ENCODE results near the gene D2HGDH. TPM values are rescaled to one million over a fixed set of nuclear protein-coding genes. Genes with fewer than 3 reads are reported as not detected.

Gene D2HGDH
- total and polyA plus RNA-seq, 2 of the 13 experiments (the other 11 are each of a cell fraction or from before 2014, with no cell fraction given): 19.2 to 20.3 TPM

GRCh38 chr2:241770185-241770935 lies 35.9 kb downstream of the D2HGDH start (continued):
- TF ChIP-seq GLMP (CRISPR knock-in tag; IDR thresholded peaks at IDR 0.05; ENCODE audit: borderline replicate concordance) (no peak), ZBTB39 (CRISPR knock-in tag; IDR thresholded peaks at IDR 0.05) (peak; percentile 94; the same call in 1 of the 2 replicates), ZNF205 (CRISPR knock-in tag; IDR thresholded peaks at IDR 0.05) (0 out of 2 replicates have a peak, but pooled peaks have one; percentile 68), SATB2 (CRISPR knock-in tag; IDR thresholded peaks at IDR 0.05) (no peak), FUBP1 (CRISPR knock-in tag; IDR thresholded peaks at IDR 0.05; ENCODE audit: borderline replicate concordance) (peak; percentile 61; the same call in 1 of the 2 replicates), KIAA2018 (CRISPR knock-in tag; IDR thresholded peaks at IDR 0.05; ENCODE audit: borderline replicate concordance) (0 out of 2 replicates have a peak, but pooled peaks have one; percentile 74), CBFB (CRISPR knock-in tag; IDR thresholded peaks at IDR 0.05) (peak; percentile 92), ZNF816 (CRISPR knock-in tag; IDR thresholded peaks at IDR 0.05; ENCODE audit: borderline replicate concordance) (no peak; the same call in 1 of the 2 replicates), TOPORS (CRISPR knock-in tag; IDR thresholded peaks at IDR 0.05) (peak; percentile 93), ZBTB2 (CRISPR knock-in tag; IDR thresholded peaks at IDR 0.05; ENCODE audit: low read depth) (no peak), RFXAP (CRISPR knock-in tag; IDR thresholded peaks at IDR 0.05; ENCODE audit: borderline replicate concordance) (peak; percentile 87; the same call in 1 of the 2 replicates)

Data from HepG2 (cell line).